Erythroblast (primary cell): ENCODE results near the gene CFAP221.
A peak's percentile ranks its signal among the peaks of the same experiment; 100 is the strongest.

Source experiments
- DNase-seq, 2 experiments: peaks; one replicate each; lab custom pipeline; 2025; lab: John Stamatoyannopoulos, UW
- GATA1 ChIP-seq: IDR thresholded peaks from 2 replicates; pipeline ENCODE4 v1.6.1; 2011; ENCODE audit warnings: low read depth, mild to moderate bottlenecking, control low read depth, low read length, moderate library complexity
- POLR2A ChIP-seq: IDR thresholded peaks from 2 replicates; pipeline ENCODE4 v1.6.1; 2011; ENCODE audit warnings: mild to moderate bottlenecking, low read length

The CFAP221 gene

GRCh38 chr2:119544075-119544938 lies at the start of gene CFAP221:
CFAP221 (plus strand) TSS chr2:119544449; CDS start chr2:119546132, 1,683 bp downstream.
- TF ChIP-seq GATA1: no peak
- TF ChIP-seq POLR2A: no peak
- DNase-seq: peak; percentile 82 to 86

DNA sequence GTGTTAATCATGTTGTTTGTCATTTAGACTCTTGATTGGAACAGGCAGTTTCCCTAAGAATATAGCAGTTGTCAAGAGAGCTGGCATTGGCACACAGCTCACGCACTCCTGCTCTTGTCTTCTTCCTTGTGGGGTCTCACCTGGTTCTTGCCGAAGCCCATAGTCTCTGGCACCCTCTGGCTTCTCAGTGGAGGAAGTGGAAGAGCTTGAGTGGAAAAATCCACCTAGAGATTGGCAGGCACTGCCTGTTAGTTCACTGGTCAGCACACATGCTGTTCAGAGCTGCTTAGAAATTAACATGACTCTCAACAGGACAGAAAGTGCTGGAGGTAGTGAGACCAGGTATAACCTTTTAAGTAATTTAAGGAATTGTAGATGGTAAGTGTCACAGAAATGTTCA lies 48.3 kb upstream of the CFAP221 start:
- no peak for DNase-seq
- TF ChIP-seq GATA1 (no peak), POLR2A (no peak)

DNA sequence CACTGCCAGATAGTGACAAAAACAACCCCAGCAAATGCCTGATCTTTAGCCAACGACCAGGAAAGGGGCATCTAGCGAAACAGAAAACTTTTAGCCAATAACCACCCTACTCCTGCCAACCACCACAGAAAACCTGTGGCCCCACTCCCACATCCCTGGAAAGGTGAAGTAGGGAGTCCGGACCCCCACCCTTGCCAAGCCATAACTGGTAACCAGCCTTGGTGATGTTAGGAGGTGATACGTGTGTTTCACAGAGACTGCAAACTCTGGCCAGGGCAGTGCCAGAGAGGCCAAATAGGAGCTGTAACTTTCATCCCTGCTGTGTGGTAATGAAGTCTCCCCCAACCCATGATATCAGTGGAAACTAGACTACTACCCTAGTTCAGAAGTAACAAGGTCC lies 47.6 kb upstream of the CFAP221 start:
- no peak for TF ChIP-seq GATA1
- TF ChIP-seq POLR2A: no peak

GRCh38 chr2:119508756-119509155 lies 35.5 kb upstream of the CFAP221 start:
- DNase-seq: no peak
- TF ChIP-seq POLR2A (no peak), GATA1 (no peak)

More for the DNA sequence above, 47.6 kb upstream of the CFAP221 start:
- DNase-seq: no peak

DNA sequence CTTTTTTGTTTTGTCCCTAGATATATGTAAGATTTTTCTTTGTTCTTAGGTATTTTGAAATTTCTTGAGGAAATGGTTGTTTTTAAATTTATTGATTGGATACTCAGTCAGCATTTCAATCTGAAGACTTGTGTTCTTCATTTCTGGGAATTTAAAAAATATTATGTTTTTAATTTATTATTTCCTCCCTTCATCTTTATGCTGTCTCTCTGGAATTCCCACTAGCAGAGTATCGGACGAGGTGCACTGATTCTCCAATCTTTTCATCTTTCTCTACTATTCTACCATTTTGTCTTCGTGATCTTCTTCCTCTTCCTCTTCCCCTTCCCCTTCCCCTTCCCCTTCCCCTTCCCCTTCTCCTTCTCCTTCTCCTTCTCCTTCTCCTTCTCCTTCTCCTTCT lies 32.3 kb upstream of the CFAP221 start:
- TF ChIP-seq GATA1: no peak
- no peak for TF ChIP-seq POLR2A
- no peak for DNase-seq

DNA sequence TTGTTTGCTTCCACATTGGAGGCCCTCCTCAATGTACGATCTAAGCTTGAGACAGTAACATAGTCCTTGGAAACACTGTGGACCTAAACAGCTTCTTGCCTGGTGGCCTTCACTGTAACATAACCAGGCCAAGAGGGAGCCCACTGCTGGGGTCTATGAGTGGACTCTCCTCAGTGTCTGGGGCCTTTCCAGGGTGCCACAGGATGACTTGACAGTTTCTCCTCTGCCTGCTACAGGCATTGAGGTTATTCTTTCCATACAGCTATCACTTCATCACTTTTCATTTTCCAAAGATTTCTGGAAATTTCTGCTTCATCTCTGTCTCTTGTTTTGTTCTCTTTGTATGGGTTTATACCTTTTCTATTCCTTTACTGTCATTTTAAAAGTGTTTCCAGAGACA lies 31.3 kb upstream of the CFAP221 start:
- no peak for DNase-seq
- no peak for TF ChIP-seq GATA1
- no peak for TF ChIP-seq POLR2A

GRCh38 chr2:119513832-119514231 lies 30.4 kb upstream of the CFAP221 start:
- no peak for DNase-seq
- TF ChIP-seq POLR2A: no peak
- TF ChIP-seq GATA1: no peak

DNA sequence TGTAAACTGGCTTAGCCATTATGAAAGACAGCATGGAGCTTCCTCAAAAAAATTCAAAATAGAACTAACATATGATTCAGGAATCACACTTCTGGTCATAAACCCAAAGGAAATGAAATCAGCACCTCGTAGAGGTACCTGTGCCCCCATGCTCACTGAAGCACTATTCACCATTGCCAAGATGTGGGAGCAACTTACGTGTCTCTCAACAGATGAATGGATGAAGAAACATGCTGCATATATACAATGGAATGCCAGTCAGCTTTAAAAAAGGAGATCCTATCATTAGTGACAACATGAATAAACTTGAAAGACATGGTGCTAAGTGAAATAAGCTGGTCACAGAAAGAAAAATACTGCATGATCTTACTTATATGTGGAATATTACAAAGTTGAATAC lies 28.1 kb upstream of the CFAP221 start:
- no peak for TF ChIP-seq POLR2A
- DNase-seq: no peak

GRCh38 chr2:119517433-119517832 lies 26.8 kb upstream of the CFAP221 start:
- DNase-seq: peak; percentile 44 to 64
- no peak for TF ChIP-seq POLR2A
- no peak for TF ChIP-seq GATA1

GRCh38 chr2:119518401-119519056 lies 25.7 kb upstream of the CFAP221 start:
- TF ChIP-seq GATA1 (no peak), POLR2A (no peak)
- DNase-seq: no peak

DNA sequence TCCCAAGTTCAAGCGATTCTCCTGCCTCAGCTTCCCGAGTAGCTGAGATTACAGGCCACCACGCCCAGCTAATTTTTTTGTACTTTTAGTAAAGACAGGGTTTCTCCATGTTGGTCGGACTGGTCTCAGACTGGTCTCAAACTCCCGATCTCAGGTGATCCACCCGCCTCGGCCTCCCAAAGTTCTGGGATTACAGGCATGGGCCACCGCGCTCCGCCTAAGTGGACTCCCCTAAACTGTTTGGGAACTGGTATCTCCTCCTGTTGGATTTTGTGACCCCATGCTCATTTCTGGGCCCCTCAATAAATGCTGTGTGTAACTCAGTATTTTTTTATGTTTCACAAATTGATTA lies 25.2 kb upstream of the CFAP221 start:
- no peak for DNase-seq

DNA sequence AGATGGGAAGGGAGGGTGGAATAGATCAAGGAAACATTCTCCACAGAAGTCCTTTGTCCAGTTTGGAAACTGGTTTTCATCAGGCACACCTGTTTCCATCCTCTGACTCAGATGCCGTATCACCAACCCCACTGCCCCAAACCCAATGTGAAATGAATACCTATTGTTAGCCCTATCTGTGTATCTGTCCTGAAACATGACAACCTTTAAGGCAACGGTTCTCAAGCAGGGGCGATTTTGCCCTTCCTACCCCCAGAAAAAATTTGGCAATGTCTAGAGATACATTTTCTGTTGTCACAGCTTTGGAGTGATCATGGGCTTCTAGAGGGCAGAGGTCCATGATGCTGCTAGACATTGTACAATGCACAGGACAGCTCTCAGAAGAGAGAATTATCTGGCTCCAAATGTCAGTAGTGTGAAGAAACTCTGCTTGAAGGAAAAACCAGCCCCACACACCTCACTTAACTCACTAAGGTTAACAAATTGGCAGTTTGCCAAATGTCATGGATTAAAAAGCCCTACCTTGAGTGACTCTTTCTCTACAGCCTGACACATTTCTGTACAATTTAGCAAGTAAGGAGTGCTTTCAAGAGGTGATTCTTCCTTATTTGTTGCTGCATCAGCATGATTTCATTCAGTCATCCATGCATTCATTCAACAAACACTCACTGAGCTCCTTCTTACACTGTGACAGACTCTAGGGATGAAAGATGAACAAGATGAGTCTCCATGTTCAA lies 23.4 kb upstream of the CFAP221 start:
- no peak for TF ChIP-seq GATA1
- no peak for TF ChIP-seq POLR2A
- DNase-seq: no peak

More for the DNA sequence above, 25.2 kb upstream of the CFAP221 start:
- TF ChIP-seq POLR2A: no peak
- TF ChIP-seq GATA1: no peak

GRCh38 chr2:119521433-119522050 lies 22.7 kb upstream of the CFAP221 start:
- DNase-seq: no peak
- TF ChIP-seq GATA1: no peak
- no peak for TF ChIP-seq POLR2A

GRCh38 chr2:119522671-119523070 lies 21.6 kb upstream of the CFAP221 start:
- no peak for TF ChIP-seq GATA1
- TF ChIP-seq POLR2A: no peak
- no peak for DNase-seq
